Measurements from ENCODE around the gene TBC1D20.

TBC1D20 gene

GRCh38 chr20:437787-438486 lies 24.4 kb downstream of the TBC1D20 start:
- no peak for DNase-seq

GRCh38 chr20:436476-436875 lies 25.9 kb downstream of the TBC1D20 start:
- DNase-seq: no peak

- DNase-seq: no peak
Measured at GRCh38 chr20:435558-435957, 26.8 kb downstream of the TBC1D20 start.

GRCh38 chr20:434661-435419 lies 27.5 kb downstream of the TBC1D20 start:
- DNase-seq: no peak

GRCh38 chr20:434221-434620 lies 28.1 kb downstream of the TBC1D20 start:
- DNase-seq: no peak

GRCh38 chr20:433300-433975 lies 28.9 kb downstream of the TBC1D20 start:
- DNase-seq: peak; percentile 63 to 72

- DNase-seq: no peak
Measured at GRCh38 chr20:432677-433299, 29.5 kb downstream of the TBC1D20 start.

- no peak for DNase-seq
Measured at GRCh38 chr20:432208-432607, 30.1 kb downstream of the TBC1D20 start.

- DNase-seq: peak in 1 of 2 experiments; percentile 36
Measured at GRCh38 chr20:431012-431904, 31.1 kb downstream of the TBC1D20 start.

- DNase-seq: no peak
Measured at GRCh38 chr20:430091-430999, 32.0 kb downstream of the TBC1D20 start.

GRCh38 chr20:428658-429200 lies 33.6 kb downstream of the TBC1D20 start:
- DNase-seq: no peak

- DNase-seq: no peak
Measured at GRCh38 chr20:427849-428657, 34.3 kb downstream of the TBC1D20 start.

- DNase-seq: no peak
Measured at GRCh38 chr20:427401-427800, 34.9 kb downstream of the TBC1D20 start.

- no peak for DNase-seq
Measured at GRCh38 chr20:426566-426965, 35.8 kb downstream of the TBC1D20 start.

- DNase-seq: no peak
Measured at GRCh38 chr20:421685-422250, 40.6 kb downstream of the TBC1D20 start.

GRCh38 chr20:420721-421574 lies 41.4 kb downstream of the TBC1D20 start:
- DNase-seq: no peak

- no peak for DNase-seq
Measured at GRCh38 chr20:420166-420620, 42.1 kb downstream of the TBC1D20 start.

- no peak for DNase-seq
Measured at GRCh38 chr20:419556-420165, 42.7 kb downstream of the TBC1D20 start.

Measured in activated CD4-positive, alpha-beta T cell treated with anti-CD3 and anti-CD28 coated beads, Interleukin-2, amount 50 U/mL, for 4 hours (primary cell).